OCI-M2 (cell line): ENCODE data around the gene ARHGAP10.

Source experiments
- DNase-seq: peaks from one replicate; lab custom pipeline; 2025; ENCODE audit not compliant: unreplicated experiment; lab: John Stamatoyannopoulos, UW

ARHGAP10 gene

GRCh38 chr4:148021686-148022085 lies 289.8 kb downstream of the ARHGAP10 start:
- DNase-seq = no peak

DNA sequence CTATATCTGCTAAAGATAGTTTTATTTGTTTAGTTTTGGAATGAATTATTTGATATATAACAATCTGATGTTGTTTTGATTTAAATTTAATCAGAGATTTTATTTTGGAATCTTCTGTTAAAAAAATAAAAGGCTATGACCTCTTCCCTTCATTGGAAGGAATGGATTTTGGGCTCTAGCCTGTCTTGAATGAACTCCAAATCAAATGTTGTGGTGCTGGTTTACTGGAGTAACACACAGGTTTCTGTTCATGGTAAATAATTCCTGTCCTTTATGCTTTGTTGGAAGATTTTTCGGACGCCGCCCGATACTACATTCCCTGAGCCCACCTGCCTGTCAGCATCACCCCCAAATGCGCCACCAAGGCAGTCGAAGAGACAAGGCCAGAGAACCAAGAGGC lies 291.1 kb downstream of the ARHGAP10 start:
- no peak for DNase-seq

- no peak for DNase-seq
Measured at GRCh38 chr4:148023512-148024181, 291.8 kb downstream of the ARHGAP10 start.

DNA sequence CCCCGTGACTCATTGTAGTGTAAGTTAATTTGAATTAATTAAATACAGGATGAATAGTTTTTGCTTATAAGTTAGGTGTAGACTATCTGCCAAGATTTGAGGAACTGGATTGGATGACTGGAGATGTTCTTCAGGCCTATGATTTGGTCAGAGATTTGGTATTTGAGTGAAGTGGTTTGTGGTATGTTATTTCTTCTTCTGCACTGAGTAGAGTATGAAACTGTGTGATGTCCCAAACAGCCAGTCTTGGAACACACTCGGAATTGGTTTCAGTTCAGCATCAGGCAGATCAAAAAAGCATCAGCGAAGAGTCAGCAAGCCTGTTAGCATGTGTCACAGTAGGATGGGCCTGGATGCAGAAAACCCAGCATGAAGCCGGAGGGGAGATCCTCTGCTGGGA lies 294.1 kb downstream of the ARHGAP10 start:
- no peak for DNase-seq

- DNase-seq = no peak
Measured at GRCh38 chr4:148027201-148027600, 295.3 kb downstream of the ARHGAP10 start.

GRCh38 chr4:148029781-148030180 lies 297.9 kb downstream of the ARHGAP10 start:
- no peak for DNase-seq

GRCh38 chr4:148030193-148030873 lies 298.4 kb downstream of the ARHGAP10 start:
- DNase-seq = no peak

- DNase-seq = no peak
Measured at GRCh38 chr4:148034813-148035212, 302.9 kb downstream of the ARHGAP10 start.

DNA sequence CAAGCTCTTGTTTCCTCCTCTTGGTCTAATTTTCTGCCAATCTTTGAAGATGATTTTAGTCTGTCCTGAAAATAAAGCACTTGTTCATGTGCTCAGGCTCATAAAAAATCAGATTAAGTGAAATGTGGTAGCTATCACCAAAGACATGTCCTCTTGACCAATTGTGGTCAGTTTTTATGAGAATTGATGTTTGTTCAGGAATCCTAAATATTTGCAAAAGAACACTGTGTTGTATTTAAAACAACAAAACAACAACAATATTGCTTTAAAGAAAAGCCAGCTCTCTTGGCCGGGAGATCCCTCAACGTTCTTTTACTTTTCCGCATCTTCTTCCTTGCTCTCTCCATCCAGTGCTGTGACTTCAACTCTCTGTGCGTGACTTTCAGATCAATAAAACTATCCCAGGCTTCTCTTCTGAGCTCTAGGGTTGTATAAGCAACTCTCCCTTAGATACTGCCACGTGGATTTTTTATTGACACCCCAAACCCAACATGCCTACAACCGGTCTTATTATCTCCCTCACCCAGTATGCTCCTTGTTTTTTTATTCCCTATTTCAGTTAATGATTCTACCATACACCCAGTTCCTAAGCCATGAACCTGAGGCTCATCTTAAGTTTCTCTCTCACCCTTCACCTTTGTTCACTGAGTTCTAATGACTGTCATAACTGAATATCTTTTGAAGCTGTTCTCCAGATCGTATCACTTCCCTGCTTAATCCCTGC lies 309.9 kb downstream of the ARHGAP10 start:
- no peak for DNase-seq

DNA sequence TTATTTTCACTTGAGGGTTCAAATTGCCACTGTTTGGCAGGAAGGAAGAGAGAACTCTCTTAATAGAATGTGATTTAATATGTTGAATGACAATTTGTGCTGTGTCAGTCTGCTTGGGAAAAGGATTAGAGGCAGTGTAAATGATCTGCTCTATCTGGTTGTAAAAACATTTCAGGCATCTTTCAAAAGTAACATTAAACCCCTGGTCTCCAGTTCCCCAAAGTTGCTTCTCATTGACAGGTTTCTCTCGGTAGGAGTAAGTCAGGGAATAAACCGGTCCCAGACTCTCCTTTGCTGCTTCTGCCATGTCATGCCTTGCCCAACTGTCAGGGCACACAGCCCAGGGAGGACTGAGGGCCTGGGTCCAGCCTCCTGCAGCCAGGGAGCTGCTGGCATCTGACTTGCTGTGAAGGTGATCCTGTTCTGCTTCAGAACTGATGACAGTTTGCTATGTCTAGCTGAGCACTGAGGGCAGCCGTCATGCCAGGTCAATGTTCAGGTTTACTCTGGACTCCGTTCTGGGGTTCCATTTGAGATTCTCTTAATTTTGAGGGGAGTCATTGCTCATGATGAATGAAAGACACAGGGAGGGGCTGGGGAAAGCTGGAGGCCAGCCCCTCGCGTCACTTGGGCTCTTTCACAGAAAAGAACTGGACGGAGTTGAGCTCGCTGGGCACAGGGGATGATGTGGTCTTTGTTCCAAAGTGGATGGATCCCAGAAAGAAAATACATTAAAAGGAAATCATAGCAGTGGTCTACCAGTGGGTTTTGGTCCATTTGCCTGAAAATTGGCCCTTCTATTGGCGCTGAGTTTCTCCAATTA lies 312.4 kb downstream of the ARHGAP10 start:
- no peak for DNase-seq

DNA sequence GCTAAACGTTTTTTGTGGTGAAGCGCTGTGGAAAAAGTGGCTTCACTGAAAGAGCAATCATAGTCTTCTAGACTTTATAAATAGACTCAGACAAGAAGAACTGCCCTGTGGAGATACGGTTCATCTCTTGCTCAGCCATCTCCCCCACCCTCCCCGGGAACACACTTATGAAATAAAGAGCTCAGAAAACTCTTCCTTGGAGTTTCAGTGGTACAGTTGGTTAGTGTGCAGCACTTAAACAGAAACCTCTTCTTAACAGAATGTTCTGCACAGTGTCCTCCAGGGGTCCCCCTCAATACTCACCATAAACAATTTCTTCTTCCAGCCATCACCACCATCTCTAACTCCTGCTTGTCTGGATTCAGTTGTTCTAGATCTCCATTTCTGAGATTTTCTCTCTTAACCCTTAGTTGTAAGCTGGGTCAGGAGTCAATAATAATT lies 313.0 kb downstream of the ARHGAP10 start:
- DNase-seq = no peak

DNA sequence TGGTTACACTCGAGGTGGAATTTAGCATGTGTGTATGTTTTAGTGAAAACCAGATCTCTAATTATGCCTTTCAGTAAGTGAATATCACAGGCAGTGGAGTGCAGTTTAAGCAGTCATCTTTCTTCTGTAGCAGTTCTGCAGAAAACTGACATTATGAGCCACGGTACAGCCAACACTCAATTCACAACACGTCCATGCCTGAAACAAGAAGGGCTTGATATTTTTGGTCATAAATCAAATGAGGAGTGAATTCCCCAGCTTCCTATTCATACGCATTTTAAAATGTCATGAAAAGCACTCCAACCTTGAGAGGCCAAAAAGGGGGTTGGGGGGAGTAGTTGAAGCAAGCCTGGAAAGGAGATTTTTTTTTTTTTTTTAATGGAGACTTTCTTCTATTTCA lies 316.7 kb downstream of the ARHGAP10 start:
- no peak for DNase-seq

DNA sequence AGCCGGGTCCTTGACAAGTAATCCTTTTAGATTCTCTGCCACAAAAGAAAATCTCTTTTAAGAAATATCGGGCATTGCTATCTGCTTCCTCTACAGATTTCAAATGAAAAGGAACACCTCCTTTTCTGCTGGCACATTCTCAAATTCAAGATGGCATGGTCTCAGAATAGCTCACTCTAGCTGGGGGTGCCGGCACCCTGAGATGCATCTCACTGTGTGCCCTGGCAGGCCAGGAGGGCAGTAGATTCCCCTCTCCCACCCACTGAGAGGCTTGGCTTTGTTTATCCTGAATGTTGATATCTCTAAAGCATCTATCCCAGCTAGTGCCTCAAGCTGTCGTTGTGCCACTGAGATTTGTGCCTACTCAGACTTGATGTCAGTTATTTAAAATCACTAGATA lies 319.5 kb downstream of the ARHGAP10 start:
- no peak for DNase-seq

GRCh38 chr4:148052448-148052847 lies 320.6 kb downstream of the ARHGAP10 start:
- no peak for DNase-seq

GRCh38 chr4:148053298-148054003 lies 321.6 kb downstream of the ARHGAP10 start:
- DNase-seq = no peak

DNA sequence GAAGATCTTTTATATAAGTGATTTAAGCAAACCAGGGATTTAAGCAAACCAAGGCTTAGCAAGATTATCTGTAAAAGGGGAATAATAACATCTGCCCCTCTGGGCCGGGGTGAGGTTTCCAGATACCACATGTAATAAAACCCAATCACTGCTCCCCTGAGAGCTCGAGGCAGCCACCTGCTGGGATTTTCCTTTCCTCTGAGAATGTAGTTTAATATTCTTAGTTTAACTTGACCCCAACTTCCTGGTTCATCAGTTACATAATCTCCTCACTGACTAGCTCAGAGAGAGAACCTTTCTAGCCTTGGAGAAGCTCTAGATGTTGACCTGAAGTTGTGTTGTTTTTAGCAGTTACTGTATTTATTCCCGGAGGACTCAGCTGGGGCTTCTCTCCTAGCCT lies 322.4 kb downstream of the ARHGAP10 start:
- DNase-seq = no peak

DNA sequence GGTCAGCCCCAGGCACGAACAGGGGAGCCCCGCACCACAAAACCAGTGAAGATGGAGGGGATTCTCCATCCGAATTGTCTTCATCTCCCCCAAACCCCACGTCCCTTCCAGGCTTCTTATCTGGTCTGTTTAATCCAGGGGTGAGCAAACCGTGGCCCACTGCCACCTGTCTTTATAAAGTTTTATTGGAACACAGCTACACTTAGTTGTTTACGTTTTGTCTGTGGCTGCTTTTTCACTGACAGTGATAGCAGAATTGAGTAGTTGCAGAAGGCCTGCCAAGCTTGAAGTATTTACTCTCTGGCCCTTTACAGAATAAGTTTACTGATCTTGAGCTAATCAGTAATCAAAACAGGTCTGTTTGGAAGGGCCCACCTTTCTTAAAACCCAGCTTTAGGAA lies 324.0 kb downstream of the ARHGAP10 start:
- DNase-seq = no peak

DNA sequence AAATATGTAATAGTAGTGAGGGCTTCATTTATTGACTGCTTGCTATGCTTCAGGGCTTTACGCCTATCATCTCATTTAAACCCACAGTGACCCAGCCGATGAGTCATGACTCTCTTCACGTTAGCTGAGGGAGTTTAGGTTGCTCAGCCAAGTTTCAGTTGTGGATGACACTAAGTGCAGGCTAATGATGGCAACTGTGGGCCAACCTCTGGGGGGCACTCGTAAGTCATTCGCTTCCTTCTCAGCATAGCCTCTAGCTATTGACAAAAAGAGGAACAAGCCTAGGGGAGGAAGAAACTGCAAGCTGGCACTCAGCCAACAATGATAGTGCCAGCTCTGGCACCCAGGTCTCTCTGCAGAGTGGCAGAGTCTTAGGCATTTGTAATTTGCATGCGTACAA lies 325.0 kb downstream of the ARHGAP10 start:
- DNase-seq = no peak

DNA sequence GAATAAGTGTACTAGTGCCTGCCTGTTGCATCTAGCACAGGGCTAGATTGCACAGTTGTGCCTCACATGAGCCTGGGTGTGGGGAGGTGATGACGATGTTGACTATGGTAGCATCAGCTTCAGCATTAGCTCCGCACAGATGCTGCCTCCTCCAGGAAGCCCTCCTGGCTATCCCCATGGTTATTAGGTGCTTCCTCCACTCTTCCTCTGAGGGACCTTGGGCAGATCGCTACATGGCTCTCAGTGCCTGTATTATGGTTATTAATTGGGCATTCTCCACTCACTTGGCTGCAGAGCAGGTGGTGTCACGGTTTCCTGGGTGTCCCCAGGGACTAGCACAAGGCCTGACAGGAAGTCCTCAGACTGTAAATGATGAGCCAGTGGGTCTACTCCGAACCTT lies 325.6 kb downstream of the ARHGAP10 start:
- no peak for DNase-seq

DNA sequence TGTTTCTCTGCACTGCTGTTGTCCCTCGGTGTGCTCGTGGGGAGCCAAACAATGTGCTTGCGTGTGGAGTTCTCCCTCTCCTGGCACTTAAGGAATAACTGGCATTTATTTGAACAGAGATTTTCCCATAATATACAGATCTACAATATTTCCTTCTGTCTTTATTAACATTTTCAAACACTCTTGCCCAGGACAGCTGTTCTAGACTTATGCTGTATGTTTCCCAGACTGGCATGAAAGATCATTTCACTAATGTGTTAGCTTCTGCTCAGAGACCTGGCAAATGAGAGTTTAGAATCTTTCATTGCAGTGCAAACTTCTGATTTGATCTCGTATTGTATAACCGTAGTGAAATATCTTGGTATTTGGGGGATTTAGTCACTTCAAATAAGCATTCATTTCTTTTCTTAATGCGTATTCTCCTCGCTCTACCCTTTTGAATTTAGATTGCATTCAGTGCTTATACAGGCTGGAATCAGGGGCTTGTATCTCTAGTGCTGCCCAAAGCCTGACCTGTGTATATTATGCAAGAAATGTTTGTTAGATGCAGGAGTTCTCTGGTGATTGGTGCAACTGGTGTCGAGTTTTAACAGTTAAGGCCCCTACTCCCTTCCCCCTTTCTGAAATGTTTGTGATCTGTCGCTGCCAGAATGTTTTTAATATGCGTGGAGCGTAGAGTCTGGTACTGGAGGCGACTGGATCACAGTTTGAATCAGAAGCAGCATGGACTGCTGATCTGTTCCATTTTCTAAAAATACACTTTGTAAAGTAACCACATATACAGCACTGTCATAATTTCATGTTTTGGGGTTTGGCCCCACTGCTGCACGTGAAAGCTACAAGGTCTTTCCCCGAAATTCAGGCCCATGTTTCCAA lies 326.3 kb downstream of the ARHGAP10 start:
- no peak for DNase-seq
